ENCODE data around the gene PCSK2.

- TF ChIP-seq POLR2A (IDR thresholded peaks at IDR 0.05), result no peak
- TF ChIP-seq CTCF (IDR thresholded peaks at IDR 0.05), result no peak
These were observed 218.7 kb downstream of the PCSK2 start for GRCh38 chr20:17445543-17445942.

Measured in esophagus squamous epithelium (tissue), 4 donors.